ENCODE results near the gene PCDHA5.

Gene PCDHA5

GRCh38 chr5:140868721-140869554, 47.5 kb downstream of the PCDHA5 start, which contains the start of gene PCDHA11:
Gene PCDHA11 (plus strand): TSS chr5:140868957. CDS start chr5:140869104, 147 bp downstream.
- FAIRE-seq (no peak), DNase-seq (ENCODE audit: insufficient read length, low spot score) (no peak)

DNA sequence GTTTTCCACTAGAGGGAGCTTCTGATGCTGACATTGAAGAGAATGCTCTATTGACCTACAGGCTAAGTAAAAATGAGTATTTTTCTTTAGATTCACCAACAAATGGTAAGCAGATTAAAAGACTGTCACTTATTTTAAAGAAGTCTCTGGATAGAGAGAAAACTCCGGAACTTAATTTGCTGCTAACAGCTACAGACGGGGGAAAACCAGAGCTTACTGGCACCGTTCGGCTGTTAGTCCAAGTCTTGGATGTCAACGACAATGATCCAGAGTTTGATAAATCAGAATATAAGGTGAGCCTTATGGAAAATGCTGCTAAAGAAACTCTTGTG, 48.1 kb downstream of the PCDHA5 start:
- DNase-seq (ENCODE audit: insufficient read length, low spot score): no peak
- FAIRE-seq: no peak

More at GRCh38 chr5:140868721-140869554, 47.5 kb downstream of the PCDHA5 start, which contains the start of gene PCDHA11:
- no peak for TF ChIP-seq POLR2A (IDR thresholded peaks at IDR 0.05; ENCODE audit: low read depth, low read length)

GRCh38 chr5:140870221-140871201, 49.1 kb downstream of the PCDHA5 start:
- FAIRE-seq: no peak
- TF ChIP-seq POLR2A (IDR thresholded peaks at IDR 0.05; ENCODE audit: low read depth, low read length): no peak
- DNase-seq (ENCODE audit: insufficient read length, low spot score): no peak

More for the DNA sequence above, 48.1 kb downstream of the PCDHA5 start:
- TF ChIP-seq POLR2A (IDR thresholded peaks at IDR 0.05; ENCODE audit: low read depth, low read length): no peak

All from H54 (cell line).